Spleen (tissue), 7 donors: ENCODE results near the gene RUVBL1.

ENCODE experiments used
- CTCF ChIP-seq, 11 experiments: fragments of 200-600 bp in 7 of 11; fragments of 450-650 bp in 4 of 11; sonication (generic) in 4 of 11; IDR thresholded peaks in 8 of 11; conservative IDR thresholded peaks in 3 of 11; 1 replicate in 7 of 11; 2 replicates in 4 of 11; pipeline versions ENCODE4 v1.4.0 to v1.8.0; 2016 to 2021; ENCODE audit warnings: antibody characterized with exemption in 11 of 11, inconsistent platforms in 4 of 11, mild to moderate bottlenecking in 1 of 11
- POLR2AphosphoS5 ChIP-seq, 3 donors: sonication (generic); formaldehyde crosslinking; IDR thresholded peaks; one replicate each; pipeline ENCODE4 v1.5.1; 2017; ENCODE audit warnings: antibody characterized with exemption in 3 of 3
- donor health status: DM: no; HTN: no; CAD: no; lungs with moderate emphysema.
- donor health status: DM: no; HTN: no; CAD: no.
- donor health status: DM: no; HTN: no; CAD: no.

GRCh38 chr3:128153156-128154041 lies 29.8 kb upstream of the RUVBL1 start, which contains the start of gene EEFSEC:
- TF ChIP-seq CTCF (IDR thresholded peaks at IDR 0.05 in 8 of 11, conservative IDR thresholded peaks at IDR 0.05 in 3 of 11) (peak in 1 of 11 experiments; percentile 16), POLR2AphosphoS5 (IDR thresholded peaks at IDR 0.05) (peak; percentile 84 to 91 (median 86))
